Measurements from ENCODE around the gene GNLY.
A peak's percentile ranks its signal among the peaks of the same experiment; 100 is the strongest.

GNLY gene

GRCh38 chr2:85719609-85720240, 25.6 kb downstream of the GNLY start:
- H3K27me3 Mint-ChIP-seq, result peaks cover 13% of the 10 kb centered on the region
- H3K4me3 Mint-ChIP-seq, result no peak overlapping the region
- peaks cover 6% of the 10 kb centered on the region for H3K9me3 Mint-ChIP-seq
- no peaks in the 10 kb centered on the region for H3K36me3 Mint-ChIP-seq
- H3K4me1 Mint-ChIP-seq, result no peaks in the 10 kb centered on the region
- H3K27ac Mint-ChIP-seq, result no peak overlapping the region
- no peak for ATAC-seq

GRCh38 chr2:85720533-85720932, 26.4 kb downstream of the GNLY start:
- H3K4me1 Mint-ChIP-seq, result no peaks in the 10 kb centered on the region
- peaks cover 6% of the 10 kb centered on the region for H3K9me3 Mint-ChIP-seq
- peaks cover 13% of the 10 kb centered on the region for H3K27me3 Mint-ChIP-seq
- no peak for ATAC-seq
- no peaks in the 10 kb centered on the region for H3K36me3 Mint-ChIP-seq
- no peak overlapping the region for H3K27ac Mint-ChIP-seq
- H3K4me3 Mint-ChIP-seq, result no peak overlapping the region

GRCh38 chr2:85721641-85722040, 27.5 kb downstream of the GNLY start:
- Mint-ChIP-seq H3K9me3 (peaks cover 6% of the 10 kb centered on the region), H3K27ac (no peak overlapping the region), H3K4me1 (no peaks in the 10 kb centered on the region), H3K27me3 (peaks cover 13% of the 10 kb centered on the region), H3K4me3 (no peak overlapping the region), H3K36me3 (no peaks in the 10 kb centered on the region)
- no peak for ATAC-seq

GRCh38 chr2:85722519-85722918, 28.4 kb downstream of the GNLY start:
- H3K9me3 Mint-ChIP-seq, result peaks cover 6% of the 10 kb centered on the region
- H3K4me3 Mint-ChIP-seq, result no peak overlapping the region

GRCh38 chr2:85723707-85724360, 29.7 kb downstream of the GNLY start:
- Mint-ChIP-seq H3K4me1 (peaks cover 1% of the 10 kb centered on the region), H3K4me3 (no peak overlapping the region), H3K9me3 (peaks cover 6% of the 10 kb centered on the region), H3K27ac (no peak overlapping the region), H3K27me3 (peaks cover 15% of the 10 kb centered on the region), H3K36me3 (no peaks in the 10 kb centered on the region)
- no peak for ATAC-seq

More at GRCh38 chr2:85722519-85722918, 28.4 kb downstream of the GNLY start:
- H3K27me3 Mint-ChIP-seq, result peaks cover 13% of the 10 kb centered on the region
- no peak overlapping the region for H3K27ac Mint-ChIP-seq
- no peaks in the 10 kb centered on the region for H3K4me1 Mint-ChIP-seq
- ATAC-seq, result no peak
- H3K36me3 Mint-ChIP-seq, result no peaks in the 10 kb centered on the region

- no peak for ATAC-seq
- no peak overlapping the region for H3K4me3 Mint-ChIP-seq
- peaks cover 6% of the 10 kb centered on the region for H3K9me3 Mint-ChIP-seq
- H3K4me1 Mint-ChIP-seq, result peaks cover 7% of the 10 kb centered on the region
- no peak overlapping the region for H3K27ac Mint-ChIP-seq
- no peaks in the 10 kb centered on the region for H3K36me3 Mint-ChIP-seq
- H3K27me3 Mint-ChIP-seq, result peaks cover 20% of the 10 kb centered on the region
Observed at GRCh38 chr2:85724731-85725181, 30.6 kb downstream of the GNLY start.

GRCh38 chr2:85725451-85725850, 31.3 kb downstream of the GNLY start:
- no peaks in the 10 kb centered on the region for H3K36me3 Mint-ChIP-seq
- H3K27ac Mint-ChIP-seq, result no peak overlapping the region
- H3K9me3 Mint-ChIP-seq, result peaks cover 2% of the 10 kb centered on the region
- no peak overlapping the region for H3K4me3 Mint-ChIP-seq
- no peak for ATAC-seq
- peaks cover 23% of the 10 kb centered on the region for H3K27me3 Mint-ChIP-seq
- peaks cover 7% of the 10 kb centered on the region for H3K4me1 Mint-ChIP-seq

- Mint-ChIP-seq H3K27ac (no peak overlapping the region), H3K36me3 (no peaks in the 10 kb centered on the region), H3K27me3 (peaks cover 23% of the 10 kb centered on the region), H3K4me1 (peaks cover 7% of the 10 kb centered on the region), H3K4me3 (no peak overlapping the region), H3K9me3 (no peaks in the 10 kb centered on the region)
- ATAC-seq, result no peak
Observed at GRCh38 chr2:85727798-85728197, 33.6 kb downstream of the GNLY start.

GRCh38 chr2:85728342-85728741, 34.2 kb downstream of the GNLY start:
- peaks cover 23% of the 10 kb centered on the region for H3K27me3 Mint-ChIP-seq
- no peak overlapping the region for H3K27ac Mint-ChIP-seq
- H3K9me3 Mint-ChIP-seq, result no peaks in the 10 kb centered on the region
- no peaks in the 10 kb centered on the region for H3K36me3 Mint-ChIP-seq
- no peak overlapping the region for H3K4me3 Mint-ChIP-seq
- peaks cover 7% of the 10 kb centered on the region for H3K4me1 Mint-ChIP-seq
- ATAC-seq, result no peak

GRCh38 chr2:85728883-85729824, 35.0 kb downstream of the GNLY start:
- H3K4me1 Mint-ChIP-seq, result peaks cover 7% of the 10 kb centered on the region
- H3K4me3 Mint-ChIP-seq, result no peak overlapping the region

GRCh38 chr2:85729825-85730510, 35.8 kb downstream of the GNLY start:
- no peak overlapping the region for H3K27ac Mint-ChIP-seq
- ATAC-seq, result no peak
- peaks cover 36% of the 10 kb centered on the region for H3K27me3 Mint-ChIP-seq
- H3K4me3 Mint-ChIP-seq, result no peak overlapping the region
- H3K4me1 Mint-ChIP-seq, result peaks cover 7% of the 10 kb centered on the region
- H3K36me3 Mint-ChIP-seq, result no peaks in the 10 kb centered on the region
- no peaks in the 10 kb centered on the region for H3K9me3 Mint-ChIP-seq

More at GRCh38 chr2:85728883-85729824, 35.0 kb downstream of the GNLY start:
- H3K27ac Mint-ChIP-seq, result no peak overlapping the region
- ATAC-seq, result peak; percentile 85
- H3K27me3 Mint-ChIP-seq, result peaks cover 28% of the 10 kb centered on the region
- no peaks in the 10 kb centered on the region for H3K36me3 Mint-ChIP-seq
- H3K9me3 Mint-ChIP-seq, result no peaks in the 10 kb centered on the region

- H3K27ac Mint-ChIP-seq, result no peak overlapping the region
- H3K36me3 Mint-ChIP-seq, result no peaks in the 10 kb centered on the region
- H3K4me3 Mint-ChIP-seq, result no peak overlapping the region
- ATAC-seq, result no peak
- peaks cover 7% of the 10 kb centered on the region for H3K4me1 Mint-ChIP-seq
- H3K27me3 Mint-ChIP-seq, result peaks cover 37% of the 10 kb centered on the region
- no peaks in the 10 kb centered on the region for H3K9me3 Mint-ChIP-seq
Observed at GRCh38 chr2:85730686-85731230, 36.6 kb downstream of the GNLY start.

GRCh38 chr2:85731606-85732005, 37.4 kb downstream of the GNLY start:
- peaks cover 37% of the 10 kb centered on the region for H3K27me3 Mint-ChIP-seq
- no peak overlapping the region for H3K4me3 Mint-ChIP-seq
- peaks cover 7% of the 10 kb centered on the region for H3K4me1 Mint-ChIP-seq
- no peaks in the 10 kb centered on the region for H3K9me3 Mint-ChIP-seq
- H3K27ac Mint-ChIP-seq, result no peak overlapping the region
- peak; percentile 59 for ATAC-seq
- H3K36me3 Mint-ChIP-seq, result no peaks in the 10 kb centered on the region

- no peaks in the 10 kb centered on the region for H3K9me3 Mint-ChIP-seq
- H3K36me3 Mint-ChIP-seq, result no peaks in the 10 kb centered on the region
- no peak for ATAC-seq
- no peak overlapping the region for H3K27ac Mint-ChIP-seq
- peaks cover 37% of the 10 kb centered on the region for H3K27me3 Mint-ChIP-seq
- peaks cover 7% of the 10 kb centered on the region for H3K4me1 Mint-ChIP-seq
- no peak overlapping the region for H3K4me3 Mint-ChIP-seq
Observed at GRCh38 chr2:85732467-85733120, 38.4 kb downstream of the GNLY start.
